Fibroblast of pulmonary artery (primary cell): Measurements from ENCODE around the gene NLRC5.

Experiments used
- DNase-seq: peaks from one replicate; pipeline ENCODE4 v3.0.0-alpha.2; 2010; ENCODE audit warnings: low read depth
- H3K4me3 ChIP-seq: replicated peaks from 2 replicates; pipeline ENCODE4 v1.5.1; 2011; ENCODE audit warnings: low read depth, mild to moderate bottlenecking, control low read depth, low read length, moderate library complexity
- CTCF ChIP-seq: IDR thresholded peaks from 2 replicates; pipeline ENCODE4 v1.5.1; 2011; ENCODE audit warnings: mild to moderate bottlenecking, control low read depth, low read length, inconsistent platforms; ENCODE audit errors: missing control alignments

The NLRC5 gene

GRCh38 chr16:57125376-57125775, 136.0 kb downstream of the NLRC5 start:
- DNase-seq = no peak
- no peak for TF ChIP-seq CTCF
- H3K4me3 ChIP-seq = no peak overlapping the region

GRCh38 chr16:57125969-57126368, 136.6 kb downstream of the NLRC5 start:
- DNase-seq = no peak
- H3K4me3 ChIP-seq = no peak overlapping the region
- no peak for TF ChIP-seq CTCF

GRCh38 chr16:57126411-57126810, 137.1 kb downstream of the NLRC5 start:
- H3K4me3 ChIP-seq = no peak overlapping the region
- no peak for TF ChIP-seq CTCF
- no peak for DNase-seq

GRCh38 chr16:57127037-57127763, 137.8 kb downstream of the NLRC5 start:
- no peak for TF ChIP-seq CTCF
- no peak overlapping the region for H3K4me3 ChIP-seq
- DNase-seq = no peak

- no peak overlapping the region for H3K4me3 ChIP-seq
- no peak for TF ChIP-seq CTCF
- DNase-seq = no peak
Observed at GRCh38 chr16:57127836-57128235, 138.5 kb downstream of the NLRC5 start.

- H3K4me3 ChIP-seq = no peak overlapping the region
- TF ChIP-seq CTCF = no peak
- no peak for DNase-seq
Observed at GRCh38 chr16:57128771-57129389, 139.5 kb downstream of the NLRC5 start.

GRCh38 chr16:57130950-57131321, 141.6 kb downstream of the NLRC5 start:
- TF ChIP-seq CTCF = no peak
- no peak overlapping the region for H3K4me3 ChIP-seq
- DNase-seq = no peak
